Adrenal gland (tissue), 12 donors: Measurements from ENCODE around the gene ARHGEF26. TPM values are rescaled to one million over a fixed set of nuclear protein-coding genes. Genes with fewer than 3 reads are reported as not detected.

Source experiments
- DNase-seq, 7 donors: peaks; one replicate each; pipeline ENCODE4 v3.0.0-alpha.2; 2019 to 2020
- H3K27ac ChIP-seq, 5 donors: fragments of 200-600 bp; sonication (generic) in 4 of 5; 1 replicate in 3 of 5; 2 replicates in 2 of 5; pipeline versions ENCODE4 v1.5.1 to v1.8.0; 2016 to 2020; ENCODE audit warnings: mild to moderate bottlenecking in 1 of 5
- H3K27me3 ChIP-seq: fragments of 200-600 bp; 2 replicates; pipeline ENCODE4 v1.8.0; 2021
- H3K36me3 ChIP-seq, 2 donors: fragments of 200-600 bp; replicated peaks in 1 of 2; 1 replicate in 1 of 2; 2 replicates in 1 of 2; pipeline versions ENCODE4 v1.5.1 to v1.8.0; 2018 to 2022
- H3K4me1 ChIP-seq, 2 donors: fragments of 200-600 bp; replicated peaks in 1 of 2; 1 replicate in 1 of 2; 2 replicates in 1 of 2; pipeline versions ENCODE4 v1.5.1 to v1.8.0; 2018 to 2021
- H3K4me3 ChIP-seq, 4 donors: fragments of 200-600 bp; sonication (generic) in 3 of 4; one replicate each; pipeline ENCODE4 v1.5.1; 2016 to 2018
- H3K9me3 ChIP-seq, 3 donors: fragments of 200-600 bp; sonication (generic) in 1 of 3; replicated peaks in 1 of 3; 1 replicate in 2 of 3; 2 replicates in 1 of 3; pipeline versions ENCODE4 v1.5.1 to v1.8.0; 2016 to 2021
- CTCF ChIP-seq, 6 experiments: fragments of 450-650 bp in 4 of 6; fragments of 200-600 bp in 2 of 6; sonication (generic) in 1 of 6; IDR thresholded peaks; 1 replicate in 5 of 6; 2 replicates in 1 of 6; pipeline versions ENCODE4 v1.5.1 to v1.8.0; 2016 to 2021; ENCODE audit warnings: antibody characterized with exemption in 6 of 6, mild to moderate bottlenecking in 2 of 6, moderate library complexity in 1 of 6
- POLR2A ChIP-seq, 2 donors: fragments of 450-650 bp; IDR thresholded peaks; one replicate each; pipeline ENCODE4 v1.6.1; 2017; ENCODE audit warnings: antibody characterized with exemption in 2 of 2, mild to moderate bottlenecking in 2 of 2, moderate library complexity in 1 of 2
- WGBS, 4 donors: extraction: QIAGEN DNeasy Blood & Tissue Kit in 2 of 4; methylation state at CpG; one replicate each; pipeline versions ENCODE4 v1.1.5 to v1.1.7; 2013 to 2017; 5-methylcytosine and 5-hydroxymethylcytosine counted together
- intact Hi-C, 2 donors: fragments of 100-400 bp; cut with DNase I; formaldehyde crosslinking; loops; one replicate each; pipeline versions ENCODE4 v1.14.1 to v1.15.0; 2022 to 2023
- polyA plus RNA-seq, 3 donors: library from polyadenylated mRNA; stranded (reverse); fragments of 200-250 nt in 2 of 3; fragments of 350-450 nt in 1 of 3; fragmentation: Illumina TruSeq in 1 of 3; extraction: RNeasy Lipid Tissue Mini Kit (QIAGEN cat#74804) in 1 of 3; gene quantifications; one replicate each; pipeline ENCODE4 v1.2.3, GENCODE V29; 2013 to 2014
- total RNA-seq, 9 donors: library from RNA; depleted of rRNA in 4 of 9; stranded (reverse); fragments of >200 nt in 4 of 9; fragments of 120-200 nt in 1 of 9; fragmentation: NEBNext Ultra II Directional in 1 of 9; extraction: Animal tissue kit (Norgen Biotek cat#: 25700) in 1 of 9; gene quantifications; one replicate each; pipeline versions ENCODE4 v1.1.0 to v1.2.4, GENCODE V29; 2013 to 2023
- donor health status: healthy with polysubstance abuse.
- donor health status: Bipolar disorder and iron deficiency.
- donor health status: DM: yes; HTN: yes; CAD: no.
- donor health status: DM: no; HTN: no; CAD: no.
- donor health status: DM: no; HTN: no; CAD: no.
- donor health status: DM: yes; HTN: yes; CAD: no.

ARHGEF26 gene
- total and polyA plus RNA-seq, 12 donors, result 1.4 to 9.9 (median 3.8) TPM

GRCh38 chr3:154168998-154169795 lies 48.0 kb downstream of the ARHGEF26 start:
- 78 to 84% (median 80%) methylated on average over 9 of the region's 9 CpGs for WGBS, 4 donors
- Histone ChIP-seq H3K9me3 (no peaks in the 10 kb centered on the region), H3K4me1 (no peaks in the 10 kb centered on the region), H3K27me3 (no peaks in the 10 kb centered on the region), H3K27ac (no peak overlapping the region), H3K36me3 (no peaks in the 10 kb centered on the region), H3K4me3 (no peak overlapping the region)
- no peak for TF ChIP-seq CTCF (IDR thresholded peaks at IDR 0.05)
- no peak for TF ChIP-seq POLR2A (IDR thresholded peaks at IDR 0.05)
- no peak for DNase-seq
- intact Hi-C loops, result no loop called here

DNA sequence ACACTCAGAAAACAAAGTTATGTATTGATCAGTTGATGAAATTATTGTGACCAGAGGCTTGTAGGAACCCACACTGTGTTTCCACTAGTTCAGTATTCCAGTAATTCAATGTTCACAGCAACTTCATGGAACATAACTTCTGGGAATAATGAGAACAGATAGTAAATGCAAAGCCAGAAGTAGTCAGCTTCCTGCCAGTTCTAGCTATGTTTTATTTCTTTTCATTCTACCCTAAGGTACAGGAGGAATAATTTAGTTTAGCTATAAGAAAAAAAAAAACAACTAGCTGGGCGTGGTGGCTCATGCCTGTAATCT lies 48.6 kb downstream of the ARHGEF26 start:
- H3K4me1 ChIP-seq, result no peaks in the 10 kb centered on the region

DNA sequence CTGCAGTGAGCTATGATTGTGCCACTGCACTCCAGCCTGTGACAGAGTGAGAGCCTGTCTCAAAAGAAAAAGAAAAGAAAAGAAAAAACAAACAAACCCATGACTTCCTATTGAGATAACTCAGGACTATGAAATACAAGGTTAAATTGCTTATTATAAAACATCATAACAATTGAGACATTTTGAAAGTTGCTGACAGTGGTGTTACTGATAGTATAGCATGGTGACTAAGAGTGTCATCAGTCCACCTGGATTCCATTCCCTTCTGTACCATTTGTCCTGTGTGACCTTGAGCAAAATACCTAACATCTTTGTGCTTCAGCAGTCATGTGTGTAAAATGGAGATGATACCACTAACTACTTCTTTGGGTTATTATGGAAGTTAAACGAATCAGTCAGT lies 49.1 kb downstream of the ARHGEF26 start:
- Histone ChIP-seq H3K9me3 (no peaks in the 10 kb centered on the region), H3K4me3 (no peak overlapping the region), H3K36me3 (no peaks in the 10 kb centered on the region), H3K27me3 (no peaks in the 10 kb centered on the region), H3K27ac (no peak overlapping the region), H3K4me1 (no peaks in the 10 kb centered on the region)
- intact Hi-C loops, result no loop called here
- no peak for TF ChIP-seq POLR2A (IDR thresholded peaks at IDR 0.05)
- no peak for TF ChIP-seq CTCF (IDR thresholded peaks at IDR 0.05)
- WGBS, 4 donors, result 67 to 95% (median 84%) methylated on average over 1 of the region's 1 CpG
- DNase-seq, result no peak

More for the DNA sequence above, 48.6 kb downstream of the ARHGEF26 start:
- no peaks in the 10 kb centered on the region for H3K36me3 ChIP-seq
- H3K9me3 ChIP-seq, result no peaks in the 10 kb centered on the region
- no peak for DNase-seq
- no peak for TF ChIP-seq CTCF (IDR thresholded peaks at IDR 0.05)
- no peak for TF ChIP-seq POLR2A (IDR thresholded peaks at IDR 0.05)
- WGBS, 4 donors, result 70 to 83% (median 75%) methylated on average over 1 of the region's 1 CpG
- H3K27ac ChIP-seq, result no peak overlapping the region
- H3K4me3 ChIP-seq, result no peak overlapping the region
- intact Hi-C loops, result no loop called here
- no peaks in the 10 kb centered on the region for H3K27me3 ChIP-seq

DNA sequence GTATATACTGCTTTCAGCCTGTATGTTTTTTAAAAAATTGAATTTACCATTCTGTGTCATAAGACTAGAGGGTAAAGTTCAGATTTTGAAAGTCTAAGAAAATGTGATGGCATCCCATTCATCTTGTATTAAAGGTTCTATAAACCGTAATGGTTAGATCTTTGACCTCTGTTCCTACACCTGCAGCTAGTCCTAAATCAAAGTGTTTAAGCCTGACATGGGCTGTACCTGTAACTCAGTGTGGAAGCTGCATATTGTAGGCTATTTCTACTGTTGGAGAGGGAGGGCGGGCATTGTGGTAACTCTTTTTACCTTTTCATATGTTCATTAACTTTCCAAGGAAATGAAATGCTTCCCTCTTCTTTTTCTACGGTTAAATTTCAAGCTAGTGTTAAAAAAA lies 53.9 kb downstream of the ARHGEF26 start:
- intact Hi-C loops, result no loop called here
- no peak for DNase-seq
- H3K36me3 ChIP-seq, result no peaks in the 10 kb centered on the region
- WGBS, 4 donors, result 79 to 89% (median 82%) methylated on average over 3 of the region's 3 CpGs
- H3K9me3 ChIP-seq, result no peaks in the 10 kb centered on the region
- no peaks in the 10 kb centered on the region for H3K4me1 ChIP-seq
- H3K4me3 ChIP-seq, result no peak overlapping the region
- no peaks in the 10 kb centered on the region for H3K27me3 ChIP-seq
- no peak for TF ChIP-seq POLR2A (IDR thresholded peaks at IDR 0.05)
- TF ChIP-seq CTCF (IDR thresholded peaks at IDR 0.05), result no peak
- H3K27ac ChIP-seq, result no peak overlapping the region
